NCI-H748 (cell line): Measurements from ENCODE around the gene GINS1.

ENCODE experiments used
- DNase-seq: peaks from one replicate; lab custom pipeline; 2025; ENCODE audit not compliant: unreplicated experiment; lab: John Stamatoyannopoulos, UW

Gene GINS1

DNA sequence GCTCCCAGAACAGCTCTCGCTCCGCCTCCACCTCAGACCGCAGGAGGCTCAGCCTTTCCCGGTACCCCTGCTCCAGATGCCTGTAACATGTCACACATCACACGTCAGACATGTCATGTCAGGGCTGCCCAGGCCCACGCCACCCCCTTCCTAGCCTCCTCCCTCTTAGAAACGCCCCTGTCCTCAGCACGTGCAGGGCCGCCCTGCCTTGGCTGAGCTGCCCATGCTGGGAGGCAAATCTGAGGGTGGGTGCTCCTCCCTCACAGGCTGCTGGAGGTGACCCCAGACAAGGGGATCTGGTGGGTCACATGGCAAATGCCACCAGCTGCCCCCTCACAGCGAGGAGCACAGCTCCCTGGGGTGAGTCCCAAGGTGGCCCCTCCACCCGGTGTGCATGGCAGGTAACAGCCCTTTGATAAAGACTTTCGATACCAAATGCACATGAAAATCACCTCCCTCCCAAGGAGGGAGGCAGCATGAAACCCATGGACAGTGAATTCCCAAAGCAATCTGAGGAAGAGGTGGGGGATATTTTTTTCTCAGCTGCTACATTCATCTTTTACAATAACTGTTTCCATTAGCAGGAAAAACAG is 84.1 kb downstream of the GINS1 start:
- no peak for DNase-seq

DNA sequence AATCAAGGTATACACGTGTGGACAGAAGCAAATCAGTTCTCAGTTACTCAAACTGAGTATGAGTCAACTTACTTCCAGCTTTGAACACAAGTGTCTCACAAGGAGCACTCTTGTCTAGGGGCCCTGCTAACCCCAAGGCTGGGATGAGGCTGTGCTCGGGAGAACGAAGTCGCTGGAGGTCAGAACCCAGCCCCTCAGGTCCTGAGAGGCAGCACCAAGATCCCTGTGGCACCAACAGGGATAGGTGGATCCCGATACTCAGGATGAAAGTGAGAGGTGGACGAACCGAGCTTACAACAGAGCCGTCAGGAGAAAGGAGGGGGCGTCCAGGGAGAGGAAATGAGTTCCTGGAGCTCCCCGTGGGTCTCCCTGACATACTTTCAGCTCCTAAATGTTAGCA is 85.7 kb downstream of the GINS1 start:
- DNase-seq, result no peak

DNA sequence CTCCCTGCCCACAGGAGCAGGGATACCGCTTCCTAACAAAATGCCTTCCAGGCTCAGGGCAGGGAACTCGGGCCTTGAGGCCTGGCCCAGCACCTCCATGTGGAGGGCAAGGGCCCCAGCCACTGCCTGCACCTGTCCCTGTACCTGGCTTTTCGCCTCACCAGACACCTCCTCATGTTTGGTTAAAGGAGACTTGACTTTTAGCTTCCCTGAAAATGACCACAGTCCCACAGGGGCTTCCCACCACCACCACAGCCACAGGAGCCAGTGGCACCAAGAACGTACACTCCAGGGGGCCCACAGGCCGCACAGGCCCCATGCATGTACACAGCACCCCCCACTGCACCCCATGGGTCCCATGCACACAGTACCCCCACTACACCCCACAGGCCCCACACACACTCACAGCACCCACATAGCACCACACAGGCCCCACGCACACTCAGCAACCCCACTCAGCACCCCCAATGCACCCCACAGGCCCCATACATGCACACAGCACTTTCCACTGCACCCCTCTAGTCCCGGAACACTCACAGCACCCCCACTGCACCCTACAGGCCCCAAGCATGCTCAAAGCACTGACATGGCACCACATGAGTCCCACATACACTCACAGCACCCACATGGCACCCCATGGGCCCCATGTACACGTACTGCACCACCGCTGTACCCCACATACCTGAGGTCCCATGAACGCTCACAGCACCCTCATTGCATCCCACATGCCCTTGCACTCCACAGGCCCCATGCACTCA is 86.5 kb downstream of the GINS1 start:
- no peak for DNase-seq

DNA sequence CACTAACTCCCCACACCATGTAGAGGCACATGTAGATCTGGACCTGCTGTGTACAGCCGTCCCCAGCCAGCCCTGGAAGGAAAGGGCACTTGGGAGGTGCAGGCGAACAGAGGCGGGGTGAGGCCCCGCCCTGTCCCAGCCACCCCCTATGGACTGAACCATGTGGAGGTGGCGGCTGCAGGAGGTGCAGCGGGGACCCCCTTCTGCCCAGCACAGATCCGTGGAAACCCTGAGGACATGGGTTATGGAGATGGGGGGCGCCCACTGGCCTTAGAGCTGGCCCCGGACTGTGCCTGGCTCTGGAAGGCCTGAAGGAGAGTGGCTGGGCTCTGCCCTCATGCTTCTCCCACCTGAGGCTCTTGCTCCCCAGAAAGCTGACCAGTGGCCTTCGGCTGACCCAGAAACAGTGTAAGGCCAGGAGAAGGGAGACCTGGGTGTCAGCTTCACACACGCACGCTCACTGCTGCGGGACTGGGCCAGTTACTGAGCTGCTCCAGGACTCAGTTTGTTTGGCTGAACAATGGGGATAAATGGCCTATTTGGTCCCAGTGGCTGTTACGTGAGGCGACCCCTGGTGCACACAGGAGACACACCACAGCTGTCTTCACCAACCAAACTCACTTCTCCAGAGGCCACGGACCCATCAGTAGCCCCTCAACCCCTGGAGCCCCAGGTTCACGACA is 87.2 kb downstream of the GINS1 start:
- no peak for DNase-seq

DNA sequence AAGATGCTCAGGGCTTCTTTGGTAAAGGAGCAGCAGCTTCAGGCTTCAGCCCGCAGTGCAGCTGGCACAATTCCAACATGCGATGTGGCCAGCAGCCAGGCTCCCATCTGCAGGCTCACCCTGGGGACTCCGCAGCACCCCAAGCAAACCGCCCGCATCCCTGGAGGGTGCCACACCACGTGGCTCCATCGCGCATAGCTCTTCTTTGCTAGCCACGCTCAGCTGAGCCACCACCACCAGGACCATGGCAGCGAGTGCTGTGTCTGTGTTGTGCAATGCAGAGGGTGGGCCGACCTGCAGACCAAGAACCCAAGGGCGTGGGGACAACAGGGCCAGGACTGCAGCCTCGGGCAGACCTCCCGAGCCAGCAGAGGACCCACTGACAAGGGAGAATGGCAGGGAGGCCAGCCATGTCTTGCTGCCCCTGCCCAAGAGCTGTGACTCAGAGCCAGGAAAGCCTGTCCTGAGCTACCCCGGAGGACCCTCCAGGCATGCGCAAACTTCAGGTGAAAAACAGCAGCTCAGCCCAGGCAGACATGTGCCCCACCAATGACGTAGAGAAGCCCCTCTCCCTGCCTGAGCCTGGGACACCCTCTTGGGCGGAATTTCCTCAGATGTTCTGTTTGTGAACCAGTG is 87.8 kb downstream of the GINS1 start:
- DNase-seq, result no peak

DNA sequence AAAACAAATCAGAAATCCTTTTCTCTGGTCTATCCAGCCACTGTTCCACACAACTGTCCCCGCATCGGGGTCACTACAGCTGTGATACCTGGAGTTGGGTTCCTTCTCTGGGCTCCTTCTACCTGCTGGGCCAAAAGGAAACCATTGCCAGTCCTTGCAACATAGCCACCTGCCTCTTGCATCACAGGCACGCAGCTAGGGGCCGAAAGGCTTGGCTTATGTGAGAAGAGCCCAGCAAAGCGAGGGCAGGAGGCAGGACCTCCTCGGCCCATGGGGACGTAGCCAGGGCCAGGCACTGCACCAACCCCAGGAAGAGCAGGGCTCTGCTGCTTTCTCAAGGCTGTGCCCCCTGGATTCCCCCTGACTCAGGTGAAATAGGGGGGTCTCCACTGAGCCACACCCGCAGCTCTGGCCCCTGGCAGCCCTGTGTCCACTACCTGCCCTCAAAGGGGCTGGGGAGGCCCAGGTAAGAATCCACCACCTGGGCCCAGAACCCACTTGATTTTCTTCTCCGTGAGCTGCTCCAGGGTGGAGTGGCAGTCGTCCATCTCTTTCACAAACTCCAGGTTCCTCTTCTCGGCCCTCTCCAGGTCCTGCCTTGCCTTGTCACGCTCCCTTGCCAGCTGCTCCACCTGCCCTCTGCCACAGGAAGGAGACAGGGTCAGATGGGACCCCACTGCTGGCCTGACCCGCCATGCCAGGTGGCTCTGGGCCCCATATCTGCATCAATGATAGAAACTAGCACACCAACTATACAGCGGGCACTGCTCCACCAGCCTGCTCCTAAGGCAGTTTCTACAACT is 88.9 kb downstream of the GINS1 start:
- no peak for DNase-seq

DNA sequence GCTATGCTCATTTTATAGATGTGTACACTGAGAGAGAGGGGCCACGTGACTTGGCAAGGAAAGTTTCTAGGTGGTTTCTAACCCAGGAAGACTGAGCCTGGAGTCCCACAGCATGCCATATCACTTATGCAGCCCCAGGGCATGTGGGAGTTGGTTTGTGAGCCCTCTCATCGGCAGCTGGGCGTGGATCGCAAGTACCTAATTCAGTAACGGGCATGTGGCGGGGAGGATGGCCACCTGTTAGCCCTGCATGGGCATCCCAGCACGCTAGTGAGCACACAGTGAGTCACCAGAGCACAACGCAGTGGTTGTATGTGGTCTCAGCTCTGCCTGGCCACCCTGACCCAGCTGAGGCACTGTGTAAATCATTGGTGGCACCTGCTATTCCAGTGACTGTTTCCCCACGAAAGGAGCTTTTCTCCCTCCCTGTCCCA is 89.5 kb downstream of the GINS1 start:
- DNase-seq, result no peak

DNA sequence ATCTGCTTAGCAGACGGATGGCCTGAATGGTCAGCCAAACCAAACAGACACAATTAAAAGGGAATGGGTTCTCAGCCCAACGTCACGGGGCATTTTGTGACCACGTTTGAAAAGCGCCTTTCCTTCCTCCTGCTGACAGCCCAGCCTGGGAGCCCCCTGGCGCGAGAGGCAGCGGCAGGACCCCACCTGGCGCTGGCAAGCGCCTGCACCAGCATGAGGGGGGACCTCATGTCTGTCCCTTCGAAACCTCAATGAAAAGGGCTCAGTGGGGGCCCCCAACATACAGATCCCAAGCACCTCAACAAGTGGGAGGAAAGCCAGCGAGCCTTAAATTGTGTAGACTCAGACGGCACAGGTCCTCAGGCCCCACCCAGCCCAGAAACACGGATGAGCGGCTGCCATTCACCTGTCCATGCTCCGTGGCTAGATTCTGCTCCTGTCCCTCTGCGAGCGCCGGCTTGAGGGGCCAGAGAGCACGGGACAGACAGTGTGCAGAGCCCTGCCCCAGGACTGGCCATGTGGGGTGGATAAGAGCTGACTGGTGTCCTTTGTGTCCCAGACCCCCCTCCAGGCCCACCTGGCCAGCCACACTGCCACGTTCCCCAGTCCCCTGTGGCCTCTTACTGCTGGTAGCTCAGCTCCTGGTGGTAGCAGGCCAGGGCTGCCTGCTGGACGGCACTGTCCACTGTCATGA is 90.3 kb downstream of the GINS1 start:
- no peak for DNase-seq
